Liver (tissue), 3 donors: ENCODE data around the gene GIMAP4.

Source experiments
- CTCF ChIP-seq: fragments of 150-350 bp; IDR thresholded peaks from 2 replicates; pipeline ENCODE4 v1.5.1; 2017; ENCODE audit warnings: improper control_type of control experiment, low read depth, low read length; ENCODE audit not compliant: missing input control
- JUND ChIP-seq, 2 donors: IDR thresholded peaks; 2 replicates each; pipeline ENCODE4 v1.6.1; 2016; ENCODE audit warnings: antibody characterized with exemption in 2 of 2
- SP1 ChIP-seq: IDR thresholded peaks from 2 replicates; pipeline ENCODE4 v1.6.1; 2018; ENCODE audit warnings: antibody characterized with exemption, mild to moderate bottlenecking
- donor health status: healthy.
- donor health status: healthy.

GRCh38 chr7:150570556-150571465 is 3.6 kb downstream of the GIMAP4 start:
- no peak for TF ChIP-seq JUND (IDR thresholded peaks at IDR 0.05)
- no peak for TF ChIP-seq CTCF
- TF ChIP-seq SP1, result no peak
